ENCODE data around the gene FIBP. TPM values are rescaled to one million over a fixed set of nuclear protein-coding genes. Genes with fewer than 3 reads are reported as not detected.

The FIBP gene
- total RNA-seq: 10 to 100 TPM; 47.7 to 49.6 TPM
- long read RNA-seq, transcript FIBP-202 (10 exons, 1,248 nt): major isoform, 51 of 70 reads
- long read RNA-seq, partial matches to known transcripts: 5 of 70 reads
- long read RNA-seq, other reads (novel, unspliced or antisense): 10 of 70 reads

- DNase-seq (peak; percentile 97 to 98), ATAC-seq (peak; percentile 80)
- intact Hi-C loops (cut with DNase I, micrococcal nuclease): loop anchor here (5.0 to 10.0 kb wide), 2 partner anchors 74 to 97 kb away; partner anchors contain the start of gene SART1 (in 1 of the 2)
Observed at GRCh38 chr11:65888163-65888814, at the start of gene FIBP. Gene FIBP (minus strand): TSS chr11:65888471. CDS start chr11:65888418, 53 bp downstream.

- no peak for DNase-seq
- intact Hi-C loops (cut with DNase I, micrococcal nuclease): no loop called here
- ATAC-seq: no peak
Observed at GRCh38 chr11:65937766-65938165, 49.5 kb upstream of the FIBP start.

GRCh38 chr11:65934014-65934413 lies 45.7 kb upstream of the FIBP start:
- no peak for DNase-seq
- ATAC-seq: no peak
- intact Hi-C loops (cut with DNase I, micrococcal nuclease): no loop called here

- no peak for ATAC-seq
- intact Hi-C loops (cut with DNase I, micrococcal nuclease): no loop called here
- DNase-seq: no peak
Observed at GRCh38 chr11:65932558-65932919, 44.3 kb upstream of the FIBP start.

DNA sequence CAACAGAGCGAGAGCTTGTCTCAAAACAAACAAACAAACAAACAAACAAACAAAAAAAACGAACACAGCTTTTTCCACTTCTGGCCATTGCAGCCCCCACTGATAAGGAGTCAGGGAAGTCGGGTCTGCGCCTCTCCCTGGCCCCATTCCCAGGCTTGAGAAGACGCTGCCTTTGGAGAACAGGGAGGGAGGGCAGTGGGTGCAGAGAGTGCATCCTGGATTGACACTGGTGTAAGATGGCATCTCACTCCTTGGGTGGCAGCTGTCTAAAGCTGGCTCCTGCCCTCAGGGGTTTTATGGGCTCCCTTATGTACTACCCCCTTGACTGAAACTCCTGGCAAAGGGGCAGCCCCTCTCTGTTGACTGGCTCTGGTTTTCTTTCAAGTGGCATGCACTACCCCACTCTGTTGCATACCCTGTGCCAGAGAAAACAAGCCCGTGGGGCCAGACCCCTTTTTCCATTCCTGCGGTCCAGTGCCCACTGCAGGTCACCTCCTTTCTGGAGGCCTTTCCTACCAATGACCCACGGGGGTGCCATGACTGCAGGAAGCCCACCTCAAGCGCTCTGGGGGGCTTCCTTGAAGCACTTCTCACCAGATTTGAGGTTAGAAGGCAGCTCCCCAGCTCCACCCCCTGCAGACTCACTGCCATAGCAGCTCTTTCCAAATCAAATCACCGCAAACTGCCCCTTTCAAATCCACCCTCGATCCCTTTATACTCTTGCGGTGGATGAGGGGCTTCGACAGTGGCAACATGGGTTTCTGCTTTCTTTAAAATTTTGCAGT lies 43.7 kb upstream of the FIBP start:
- no peak for ATAC-seq
- DNase-seq: no peak
- intact Hi-C loops (cut with DNase I, micrococcal nuclease): no loop called here

GRCh38 chr11:65928667-65929066 lies 40.4 kb upstream of the FIBP start:
- no peak for ATAC-seq
- intact Hi-C loops (cut with DNase I, micrococcal nuclease): no loop called here
- DNase-seq: no peak

DNA sequence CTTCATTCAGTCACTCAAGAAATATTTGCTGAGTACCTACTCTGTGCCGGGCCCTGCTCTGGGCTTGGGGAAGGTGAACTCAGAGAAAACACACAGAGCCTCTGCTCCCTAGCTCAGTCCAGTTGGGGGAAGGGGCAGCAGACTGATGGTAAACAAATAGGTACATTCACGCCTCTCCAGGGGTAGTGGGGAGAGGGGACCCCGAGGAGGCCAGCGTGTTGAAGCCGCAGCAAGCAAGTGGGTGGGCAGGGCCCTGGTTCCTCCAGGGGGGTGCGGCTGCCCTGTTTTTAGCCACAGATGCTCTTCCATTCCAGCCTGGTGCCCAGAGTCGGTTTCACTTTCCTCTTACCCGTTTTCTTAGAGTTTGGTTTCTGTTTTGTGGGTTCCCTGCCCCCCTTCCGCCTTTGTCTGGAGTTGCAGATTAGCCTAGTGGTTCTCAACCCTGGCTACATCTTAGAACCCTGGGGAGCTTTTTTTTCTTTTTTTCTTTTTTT lies 39.7 kb upstream of the FIBP start:
- ATAC-seq: peak; percentile 32
- peak; percentile 46 to 64 for DNase-seq
- intact Hi-C loops (cut with DNase I, micrococcal nuclease): no loop called here

DNA sequence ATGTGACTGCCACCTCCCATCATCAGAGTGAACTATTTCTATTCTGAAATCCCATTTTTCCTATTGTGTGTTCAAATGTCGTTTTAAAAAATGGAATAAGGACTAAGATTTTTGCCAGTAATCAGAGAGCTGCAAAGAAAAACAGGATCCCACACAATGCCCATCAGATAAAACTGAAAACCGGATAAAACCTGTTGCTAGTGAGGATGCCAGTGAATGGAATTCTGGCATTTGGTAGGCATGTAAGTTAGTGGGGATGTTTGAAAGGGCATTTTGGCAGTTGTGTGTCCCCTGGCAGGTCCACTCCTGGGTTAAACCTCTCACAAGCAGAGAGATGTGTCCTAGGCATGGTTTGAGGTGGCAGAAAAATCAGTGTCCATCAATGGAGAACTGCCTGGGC lies 37.1 kb upstream of the FIBP start:
- intact Hi-C loops (cut with DNase I, micrococcal nuclease): no loop called here
- no peak for DNase-seq

DNA sequence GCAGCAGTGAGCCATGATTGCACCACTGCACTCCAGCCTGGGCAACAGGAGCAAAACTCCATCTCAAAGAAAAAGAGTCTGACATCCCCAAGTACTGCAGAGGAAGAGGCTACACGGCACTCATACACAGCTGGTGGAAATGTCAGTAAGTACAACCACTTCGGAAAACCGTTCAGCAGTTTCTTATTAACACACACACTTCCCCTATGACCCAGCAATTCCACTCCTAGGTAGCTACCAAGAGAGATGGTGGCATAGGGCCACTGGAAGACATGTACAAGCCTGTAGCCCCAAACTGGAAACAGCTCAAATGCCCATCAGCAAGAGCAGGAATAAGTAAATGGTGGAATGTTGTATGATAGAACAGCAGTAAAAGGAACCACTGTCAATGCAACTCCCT lies 34.3 kb upstream of the FIBP start:
- no peak for ATAC-seq
- intact Hi-C loops (cut with DNase I, micrococcal nuclease): no loop called here
- no peak for DNase-seq

More for the DNA sequence above, 37.1 kb upstream of the FIBP start:
- ATAC-seq: no peak

GRCh38 chr11:65921876-65922275 lies 33.6 kb upstream of the FIBP start:
- intact Hi-C loops (cut with DNase I, micrococcal nuclease): no loop called here
- no peak for DNase-seq
- ATAC-seq: no peak

DNA sequence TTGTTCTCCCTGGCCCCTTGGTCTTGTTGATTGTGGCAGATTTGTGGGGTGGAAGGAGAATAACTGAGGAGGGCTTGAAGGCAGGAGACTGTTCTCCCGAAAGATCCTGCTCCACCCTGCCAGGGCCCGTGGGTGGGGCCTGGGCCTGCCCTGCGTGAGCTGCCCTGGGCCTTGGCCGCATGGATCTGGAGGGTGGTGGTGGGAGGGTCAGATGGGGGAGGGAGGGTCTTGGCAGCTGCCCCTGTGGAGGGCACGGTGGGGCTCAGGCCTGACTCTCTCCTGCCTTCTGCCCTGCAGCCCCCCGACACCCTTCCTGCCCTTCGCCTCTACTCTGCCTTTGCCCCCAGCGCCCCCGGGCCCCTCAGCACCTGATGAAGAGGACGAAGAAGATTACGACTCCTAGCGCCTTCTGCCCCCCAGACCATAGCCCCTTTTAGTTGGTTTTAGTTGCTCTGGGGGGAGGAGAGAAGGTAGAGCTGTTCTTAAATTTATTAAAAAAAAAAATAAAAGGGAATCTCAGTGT lies 32.8 kb upstream of the FIBP start:
- DNase-seq (no peak), ATAC-seq (no peak)
- intact Hi-C loops (cut with DNase I, micrococcal nuclease): no loop called here

GRCh38 chr11:65920372-65920802 lies 32.1 kb upstream of the FIBP start:
- intact Hi-C loops (cut with DNase I, micrococcal nuclease): no loop called here
- peak in 1 of 2 donors; percentile 49 for DNase-seq
- no peak for ATAC-seq

GRCh38 chr11:65919573-65920371 lies 31.5 kb upstream of the FIBP start:
- intact Hi-C loops (cut with DNase I, micrococcal nuclease): no loop called here
- ATAC-seq: peak; percentile 25
- peak; percentile 65 to 68 for DNase-seq

DNA sequence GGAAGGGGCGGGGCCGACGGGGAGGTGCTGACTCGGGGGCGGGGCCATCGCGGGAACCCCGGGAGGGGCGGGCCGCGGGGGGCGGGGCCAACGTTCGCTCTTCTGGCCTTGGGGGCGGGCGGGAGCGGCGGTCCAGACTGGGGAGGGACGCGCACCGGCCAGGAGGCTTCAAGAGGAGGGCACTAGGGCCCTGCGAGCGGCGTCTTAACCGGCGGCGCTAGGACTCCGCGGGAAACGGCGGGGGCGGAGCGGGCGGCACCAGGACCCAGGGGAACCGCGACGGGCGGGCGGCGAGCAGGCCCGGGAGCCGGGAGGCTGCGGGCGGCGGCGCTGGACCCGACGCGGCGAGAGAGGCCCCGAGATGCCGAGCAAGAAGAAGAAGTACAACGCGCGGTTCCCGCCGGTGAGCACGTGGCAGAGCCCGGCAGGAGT lies 30.9 kb upstream of the FIBP start, which contains the start of gene DRAP1:
Gene DRAP1, plus strand, starts transcription at position 286 of the 432 bp plus-strand sequence. Its CDS starts 76 bp downstream, at position 362.
- intact Hi-C loops (cut with DNase I, micrococcal nuclease): no loop called here
- peak; percentile 99 for DNase-seq

DNA sequence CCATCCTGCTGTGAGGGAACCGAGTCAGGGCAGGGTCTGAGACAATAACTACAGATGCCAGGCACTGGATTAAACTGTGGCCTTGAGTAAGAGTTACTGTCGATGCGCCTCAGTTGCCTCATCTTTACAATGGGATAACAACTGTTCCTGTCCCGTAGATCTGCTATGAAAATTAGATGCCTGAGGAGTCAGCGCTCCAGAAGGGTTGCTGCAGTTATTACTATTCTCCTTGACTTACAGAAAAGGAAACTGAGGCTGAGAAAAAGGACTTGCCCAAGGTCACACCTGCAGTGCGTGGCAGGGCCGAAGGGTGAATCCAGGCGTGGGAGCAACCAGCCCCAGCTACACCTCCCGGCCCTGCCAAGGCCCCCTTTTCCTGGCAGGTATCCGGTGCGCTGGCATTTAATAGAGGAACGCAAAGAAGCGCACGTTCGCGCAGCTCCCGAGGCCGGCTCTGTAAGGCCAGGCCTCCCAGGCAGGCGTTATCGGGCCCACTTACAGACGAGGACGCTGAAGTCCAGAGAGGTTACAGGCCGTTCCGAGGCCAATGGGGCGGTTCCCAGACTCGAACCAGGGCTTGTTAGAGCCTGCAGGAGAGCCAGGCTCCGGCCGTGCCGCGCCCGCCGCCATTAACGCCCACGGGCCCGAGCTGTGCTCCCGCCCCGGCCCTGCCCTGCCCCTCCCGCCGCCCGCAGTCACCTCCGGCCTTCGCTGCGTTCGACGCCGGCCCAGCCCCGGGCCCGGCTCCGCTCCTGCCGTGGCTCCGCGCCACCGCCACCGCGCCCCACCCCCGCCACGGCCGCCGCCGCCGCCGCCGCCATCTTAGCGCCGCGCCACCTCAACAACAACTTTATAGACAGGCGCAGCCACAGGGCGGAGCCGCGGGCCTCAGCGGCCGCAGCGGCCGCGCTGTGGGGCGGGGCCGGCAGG lies 30.2 kb upstream of the FIBP start, which contains the start of gene C11orf68:
Gene C11orf68, minus strand, starts transcription at position 852 of the 930 bp plus-strand sequence. Its CDS starts 31 bp downstream, at position 821.
- intact Hi-C loops (cut with DNase I, micrococcal nuclease): no loop called here
- ATAC-seq (no peak), DNase-seq (no peak)

More for the DNA sequence above, 30.9 kb upstream of the FIBP start, which contains the start of gene DRAP1:
- ATAC-seq: peak; percentile 89

GRCh38 chr11:65917434-65918210 lies 29.4 kb upstream of the FIBP start:
- DNase-seq: no peak
- intact Hi-C loops (cut with DNase I, micrococcal nuclease): no loop called here
- ATAC-seq: no peak

DNA sequence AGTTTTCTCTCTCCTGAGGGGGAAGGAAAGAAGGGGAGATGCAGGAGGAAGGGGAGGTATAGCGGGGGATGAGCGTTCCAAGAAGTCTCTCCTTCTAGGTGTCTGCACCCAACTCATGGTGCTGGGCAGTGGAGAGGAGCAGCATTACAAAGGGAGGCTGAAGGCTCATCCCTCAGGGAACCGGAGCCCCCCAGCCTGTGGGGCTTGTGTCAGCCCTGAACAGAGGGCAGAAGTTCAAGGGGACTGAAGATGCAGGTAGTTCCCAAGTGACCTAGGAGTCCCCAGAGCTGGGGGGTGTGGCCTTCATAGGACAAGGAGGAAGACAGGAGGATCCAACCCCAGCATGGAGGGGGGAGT lies 28.8 kb upstream of the FIBP start:
- ATAC-seq (no peak), DNase-seq (no peak)
- intact Hi-C loops (cut with DNase I, micrococcal nuclease): no loop called here
